ENCODE results near the gene TENM3.

TENM3 gene

GRCh38 chr4:182465114-182465513 lies 221.9 kb downstream of the TENM3 start:
- H3K4me1 ChIP-seq (ENCODE audit: control insufficient read depth, low read depth, low read length), result no peaks in the 10 kb centered on the region
- no peak overlapping the region for H2AK5ac ChIP-seq (ENCODE audit: low read length)
- WGBS (ENCODE audit: extremely low coverage, insufficient coverage, low lambda C conversion rate), result no CpG with 5 or more reads among the region's 5 CpGs

GRCh38 chr4:182465979-182466378 lies 222.8 kb downstream of the TENM3 start:
- Histone ChIP-seq H3K4me2 (ENCODE audit: low read length) (no peak overlapping the region), H3K56ac (ENCODE audit: low read length) (no peak overlapping the region), H3K36me3 (ENCODE audit: control insufficient read depth, insufficient read depth, low read length) (no peaks in the 10 kb centered on the region), H4K8ac (ENCODE audit: low read depth, low read length) (no peak overlapping the region), H3K79me1 (ENCODE audit: low read length) (no peaks in the 10 kb centered on the region), H3K23ac (ENCODE audit: low read length) (no peak overlapping the region), H3K9ac (ENCODE audit: low read length) (no peak overlapping the region), H2BK5ac (ENCODE audit: low read length) (no peak overlapping the region), H2BK15ac (replicated peaks; ENCODE audit: low read depth) (no peak overlapping the region), H3K27me3 (ENCODE audit: insufficient read depth, low read length, poor library complexity) (no peaks in the 10 kb centered on the region), H2AK5ac (ENCODE audit: low read length) (no peak overlapping the region), H3K4me3 (ENCODE audit: low read length) (no peak overlapping the region), H3K27ac (ENCODE audit: low read depth, low read length) (no peak overlapping the region), H2BK120ac (ENCODE audit: low read depth, low read length) (no peak overlapping the region), H3K4ac (ENCODE audit: low read depth, low read length) (no peak overlapping the region), H4K5ac (ENCODE audit: low read length) (no peak overlapping the region), H3K18ac (ENCODE audit: low read length) (no peak overlapping the region), H3K4me1 (ENCODE audit: control insufficient read depth, low read depth, low read length) (no peaks in the 10 kb centered on the region), H3K79me2 (ENCODE audit: control insufficient read depth, insufficient read depth, low read length) (peaks cover 1% of the 10 kb centered on the region)
- WGBS (ENCODE audit: extremely low coverage, insufficient coverage, low lambda C conversion rate), result no CpG with 5 or more reads among the region's 1 CpG
- DNase-seq, result no peak

More at GRCh38 chr4:182465114-182465513, 221.9 kb downstream of the TENM3 start:
- Histone ChIP-seq H2BK5ac (ENCODE audit: low read length) (no peak overlapping the region), H3K27ac (ENCODE audit: low read depth, low read length) (no peak overlapping the region), H3K18ac (ENCODE audit: low read length) (no peak overlapping the region), H3K23ac (ENCODE audit: low read length) (no peak overlapping the region), H3K79me1 (ENCODE audit: low read length) (peaks cover 1% of the 10 kb centered on the region), H3K56ac (ENCODE audit: low read length) (no peak overlapping the region), H2BK15ac (replicated peaks; ENCODE audit: low read depth) (no peak overlapping the region), H3K79me2 (ENCODE audit: control insufficient read depth, insufficient read depth, low read length) (peaks cover 1% of the 10 kb centered on the region), H3K9ac (ENCODE audit: low read length) (no peak overlapping the region), H4K8ac (ENCODE audit: low read depth, low read length) (no peak overlapping the region), H3K4ac (ENCODE audit: low read depth, low read length) (no peak overlapping the region), H3K27me3 (ENCODE audit: insufficient read depth, low read length, poor library complexity) (no peaks in the 10 kb centered on the region), H3K4me2 (ENCODE audit: low read length) (no peak overlapping the region), H3K4me3 (ENCODE audit: low read length) (no peak overlapping the region), H2BK120ac (ENCODE audit: low read depth, low read length) (no peak overlapping the region), H4K5ac (ENCODE audit: low read length) (no peak overlapping the region), H3K36me3 (ENCODE audit: control insufficient read depth, insufficient read depth, low read length) (no peaks in the 10 kb centered on the region)
- no peak for DNase-seq

GRCh38 chr4:182470215-182470614 lies 227.0 kb downstream of the TENM3 start:
- H4K5ac ChIP-seq (ENCODE audit: low read length), result no peak overlapping the region
- no peak overlapping the region for H3K27ac ChIP-seq (ENCODE audit: low read depth, low read length)
- H3K18ac ChIP-seq (ENCODE audit: low read length), result no peak overlapping the region
- H3K4me1 ChIP-seq (ENCODE audit: control insufficient read depth, low read depth, low read length), result no peaks in the 10 kb centered on the region
- H3K23ac ChIP-seq (ENCODE audit: low read length), result no peak overlapping the region
- H2AK5ac ChIP-seq (ENCODE audit: low read length), result no peak overlapping the region
- no peaks in the 10 kb centered on the region for H3K27me3 ChIP-seq (ENCODE audit: insufficient read depth, low read length, poor library complexity)
- peaks cover 3% of the 10 kb centered on the region for H3K79me1 ChIP-seq (ENCODE audit: low read length)
- no peak overlapping the region for H4K8ac ChIP-seq (ENCODE audit: low read depth, low read length)
- no peak overlapping the region for H2BK120ac ChIP-seq (ENCODE audit: low read depth, low read length)
- no peak overlapping the region for H3K4me2 ChIP-seq (ENCODE audit: low read length)
- H3K56ac ChIP-seq (ENCODE audit: low read length), result no peak overlapping the region
- no CpG with 5 or more reads among the region's 2 CpGs for WGBS (ENCODE audit: extremely low coverage, insufficient coverage, low lambda C conversion rate)
- no peak overlapping the region for H3K4ac ChIP-seq (ENCODE audit: low read depth, low read length)
- no peak overlapping the region for H2BK15ac ChIP-seq (replicated peaks; ENCODE audit: low read depth)
- H3K79me2 ChIP-seq (ENCODE audit: control insufficient read depth, insufficient read depth, low read length), result peaks cover 2% of the 10 kb centered on the region
- H3K36me3 ChIP-seq (ENCODE audit: control insufficient read depth, insufficient read depth, low read length), result no peaks in the 10 kb centered on the region
- H3K9ac ChIP-seq (ENCODE audit: low read length), result no peak overlapping the region
- no peak for DNase-seq
- no peak overlapping the region for H3K4me3 ChIP-seq (ENCODE audit: low read length)
- no peak overlapping the region for H2BK5ac ChIP-seq (ENCODE audit: low read length)

- Histone ChIP-seq H3K4ac (ENCODE audit: low read depth, low read length) (no peak overlapping the region), H2BK15ac (replicated peaks; ENCODE audit: low read depth) (no peak overlapping the region), H3K4me1 (ENCODE audit: control insufficient read depth, low read depth, low read length) (no peaks in the 10 kb centered on the region), H3K36me3 (ENCODE audit: control insufficient read depth, insufficient read depth, low read length) (no peaks in the 10 kb centered on the region), H3K23ac (ENCODE audit: low read length) (no peak overlapping the region), H3K79me1 (ENCODE audit: low read length) (peaks cover 3% of the 10 kb centered on the region), H2BK5ac (ENCODE audit: low read length) (no peak overlapping the region), H3K27me3 (ENCODE audit: insufficient read depth, low read length, poor library complexity) (no peaks in the 10 kb centered on the region), H3K18ac (ENCODE audit: low read length) (no peak overlapping the region), H3K79me2 (ENCODE audit: control insufficient read depth, insufficient read depth, low read length) (peaks cover 2% of the 10 kb centered on the region), H4K8ac (ENCODE audit: low read depth, low read length) (no peak overlapping the region), H3K27ac (ENCODE audit: low read depth, low read length) (no peak overlapping the region), H3K4me2 (ENCODE audit: low read length) (no peak overlapping the region), H3K4me3 (ENCODE audit: low read length) (no peak overlapping the region), H2AK5ac (ENCODE audit: low read length) (no peak overlapping the region), H2BK120ac (ENCODE audit: low read depth, low read length) (no peak overlapping the region), H3K9ac (ENCODE audit: low read length) (no peak overlapping the region), H4K5ac (ENCODE audit: low read length) (no peak overlapping the region), H3K56ac (ENCODE audit: low read length) (no peak overlapping the region)
- no CpG with 5 or more reads among the region's 2 CpGs for WGBS (ENCODE audit: extremely low coverage, insufficient coverage, low lambda C conversion rate)
- no peak for DNase-seq
These were observed 232.3 kb downstream of the TENM3 start for GRCh38 chr4:182475539-182475938.

GRCh38 chr4:182478475-182478874 lies 235.3 kb downstream of the TENM3 start:
- Histone ChIP-seq H3K18ac (ENCODE audit: low read length) (no peak overlapping the region), H2BK5ac (ENCODE audit: low read length) (no peak overlapping the region), H4K5ac (ENCODE audit: low read length) (no peak overlapping the region), H3K27ac (ENCODE audit: low read depth, low read length) (no peak overlapping the region), H3K36me3 (ENCODE audit: control insufficient read depth, insufficient read depth, low read length) (no peaks in the 10 kb centered on the region), H3K9ac (ENCODE audit: low read length) (no peak overlapping the region), H2AK5ac (ENCODE audit: low read length) (no peak overlapping the region), H3K56ac (ENCODE audit: low read length) (no peak overlapping the region), H2BK120ac (ENCODE audit: low read depth, low read length) (no peak overlapping the region), H3K4me1 (ENCODE audit: control insufficient read depth, low read depth, low read length) (no peaks in the 10 kb centered on the region), H3K23ac (ENCODE audit: low read length) (no peak overlapping the region), H3K4me2 (ENCODE audit: low read length) (no peak overlapping the region), H3K79me1 (ENCODE audit: low read length) (no peaks in the 10 kb centered on the region), H3K4me3 (ENCODE audit: low read length) (no peak overlapping the region), H4K8ac (ENCODE audit: low read depth, low read length) (no peak overlapping the region), H3K4ac (ENCODE audit: low read depth, low read length) (no peak overlapping the region), H3K27me3 (ENCODE audit: insufficient read depth, low read length, poor library complexity) (no peaks in the 10 kb centered on the region), H2BK15ac (replicated peaks; ENCODE audit: low read depth) (no peak overlapping the region), H3K79me2 (ENCODE audit: control insufficient read depth, insufficient read depth, low read length) (no peaks in the 10 kb centered on the region)
- WGBS (ENCODE audit: extremely low coverage, insufficient coverage, low lambda C conversion rate), result no CpG with 5 or more reads among the region's 1 CpG
- peak; percentile 47 for DNase-seq

- Histone ChIP-seq H3K27ac (ENCODE audit: low read depth, low read length) (no peak overlapping the region), H3K9ac (ENCODE audit: low read length) (no peak overlapping the region), H2BK15ac (replicated peaks; ENCODE audit: low read depth) (no peak overlapping the region), H3K36me3 (ENCODE audit: control insufficient read depth, insufficient read depth, low read length) (no peaks in the 10 kb centered on the region), H3K18ac (ENCODE audit: low read length) (no peak overlapping the region), H4K5ac (ENCODE audit: low read length) (no peak overlapping the region), H3K4ac (ENCODE audit: low read depth, low read length) (no peak overlapping the region), H4K8ac (ENCODE audit: low read depth, low read length) (no peak overlapping the region), H3K23ac (ENCODE audit: low read length) (no peak overlapping the region), H3K79me2 (ENCODE audit: control insufficient read depth, insufficient read depth, low read length) (peaks cover 3% of the 10 kb centered on the region), H3K4me2 (ENCODE audit: low read length) (no peak overlapping the region), H3K4me1 (ENCODE audit: control insufficient read depth, low read depth, low read length) (no peaks in the 10 kb centered on the region), H3K56ac (ENCODE audit: low read length) (no peak overlapping the region), H2BK120ac (ENCODE audit: low read depth, low read length) (no peak overlapping the region), H3K4me3 (ENCODE audit: low read length) (no peak overlapping the region), H3K79me1 (ENCODE audit: low read length) (peaks cover 2% of the 10 kb centered on the region), H3K27me3 (ENCODE audit: insufficient read depth, low read length, poor library complexity) (no peaks in the 10 kb centered on the region), H2BK5ac (ENCODE audit: low read length) (no peak overlapping the region), H2AK5ac (ENCODE audit: low read length) (no peak overlapping the region)
- no CpG with 5 or more reads among the region's 6 CpGs for WGBS (ENCODE audit: extremely low coverage, insufficient coverage, low lambda C conversion rate)
- peak; percentile 31 for DNase-seq
These were observed 240.5 kb downstream of the TENM3 start for GRCh38 chr4:182483685-182484084.

All from mesendoderm (in vitro differentiated cells).